ENCODE data around the gene ITFG1. TPM values are rescaled to one million over a fixed set of nuclear protein-coding genes. Genes with fewer than 3 reads are reported as not detected.

Gene ITFG1
- total and polyA plus RNA-seq, 9 of the 15 experiments (the other 6 are each of a cell fraction or from before 2014, with no cell fraction given) = 17.1 to 83.5 (median 35.8) TPM

GRCh38 chr16:47460711-47461597, at the start of gene ITFG1, which contains the start of gene PHKB (continued):
- no peak for TF ChIP-seq ZBTB5 (IDR thresholded peaks at IDR 0.05)
- TF ChIP-seq HCFC1 (IDR thresholded peaks at IDR 0.05; ENCODE audit: low read depth, low read length) = peak; percentile 56
- TF ChIP-seq ZNF444 (CRISPR knock-in tag; IDR thresholded peaks at IDR 0.05) = no peak
- no peak for TF ChIP-seq BRF1 (IDR thresholded peaks at IDR 0.05; ENCODE audit: borderline replicate concordance, extremely low read depth, insufficient read length)
- TF ChIP-seq SPI1 (IDR thresholded peaks at IDR 0.05; ENCODE audit: borderline replicate concordance, low read depth, low read length) = no peak
- TF ChIP-seq YY1 (IDR thresholded peaks at IDR 0.05; ENCODE audit: borderline replicate concordance in 1 of 3, control insufficient read depth in 1 of 3, extremely low read depth in 1 of 3, insufficient read depth in 3 of 3, insufficient read length in 1 of 3, insufficient replicate concordance in 2 of 3, low read depth in 1 of 3, low read length in 2 of 3) = peak; percentile 59 to 81 (median 80)
- TF ChIP-seq ETV5 (CRISPR knock-in tag; IDR thresholded peaks at IDR 0.05; ENCODE audit: low read depth) = peak; percentile 86
- TF ChIP-seq ZFPM2 (CRISPR knock-in tag; IDR thresholded peaks at IDR 0.05) = no peak
- no peak; the same call in 1 of the 2 replicates for TF ChIP-seq ATF1 (CRISPR knock-in tag; IDR thresholded peaks at IDR 0.05)
- peak; percentile 77 for TF ChIP-seq ATF1 (tag; IDR thresholded peaks at IDR 0.05)
- no peak for TF ChIP-seq NFXL1 (CRISPR knock-in tag; IDR thresholded peaks at IDR 0.05)
- TF ChIP-seq CREB3L1 (IDR thresholded peaks at IDR 0.05; ENCODE audit: borderline replicate concordance, low read depth) = no peak
- no peak for TF ChIP-seq U2AF1 (optimal IDR thresholded peaks at IDR 0.05; ENCODE audit: low read depth, low read length)
- no peak for TF ChIP-seq NFATC3 (IDR thresholded peaks at IDR 0.05)
- TF ChIP-seq ELF1 (tag; IDR thresholded peaks at IDR 0.05) = peak; percentile 85
- TF ChIP-seq CAMTA2 (CRISPR knock-in tag; conservative IDR thresholded peaks at IDR 0.05) = no peak
- TF ChIP-seq ELF2 (CRISPR knock-in tag; IDR thresholded peaks at IDR 0.05) = peak; percentile 90
- TF ChIP-seq SRF (CRISPR knock-in tag; IDR thresholded peaks at IDR 0.05) = peak in 1 of 2 experiments; percentile 42; a peak in 1 of 4 replicates
- peak; percentile 69 to 74 for TF ChIP-seq NRF1 (conservative IDR thresholded peaks at IDR 0.05 in 1 of 2, IDR thresholded peaks at IDR 0.05 in 1 of 2)
- peak; percentile 30; the same call in 1 of the 2 replicates for TF ChIP-seq EP300 (IDR thresholded peaks at IDR 0.05; ENCODE audit: low read length)
- TF ChIP-seq E2F5 (CRISPR knock-in tag; IDR thresholded peaks at IDR 0.05) = no peak
- peak; percentile 66 for TF ChIP-seq CTBP1 (IDR thresholded peaks at IDR 0.05; ENCODE audit: borderline replicate concordance)
- no peak for TF ChIP-seq ZEB2 (IDR thresholded peaks at IDR 0.05)
- TF ChIP-seq MED1 (CRISPR knock-in tag; IDR thresholded peaks at IDR 0.05; ENCODE audit: borderline replicate concordance) = no peak
- no peak for TF ChIP-seq TAF15 (IDR thresholded peaks at IDR 0.05; ENCODE audit: low read depth, low read length)
